ENCODE measurements around the gene MITF.

DNA sequence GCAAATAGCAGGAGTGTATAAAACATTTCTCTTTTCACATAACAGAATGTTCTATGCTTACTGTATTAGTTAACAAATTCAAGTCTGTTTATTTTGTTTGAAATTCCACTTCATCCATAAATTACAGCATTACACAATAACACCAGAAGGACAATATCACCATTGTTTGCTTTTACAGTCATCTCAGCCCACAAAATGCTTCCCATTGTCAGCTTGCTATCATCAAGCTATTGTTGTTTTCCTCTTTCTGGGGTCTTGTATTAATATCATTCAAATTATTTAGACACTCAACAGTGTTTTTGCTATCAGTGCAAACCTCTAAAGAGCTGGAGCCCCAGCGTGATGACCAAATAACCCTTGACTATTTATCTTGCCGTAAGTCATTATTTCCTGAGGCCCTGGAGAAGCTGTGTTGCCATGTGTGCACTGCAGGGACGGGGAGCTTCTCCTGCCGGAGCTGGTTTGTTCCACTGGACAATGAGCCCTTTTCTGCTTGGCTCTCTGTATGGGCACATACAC is 261.4 kb downstream of the MITF start:
- no peak for TF ChIP-seq CTCF (IDR thresholded peaks at IDR 0.05; ENCODE audit: low read length)
- no peak for TF ChIP-seq EZH2 (IDR thresholded peaks at IDR 0.05; ENCODE audit: borderline replicate concordance, low read length)

Data from OCI-LY1 (cell line).